ENCODE results near the gene GPC1. TPM values are rescaled to one million over a fixed set of nuclear protein-coding genes. Genes with fewer than 3 reads are reported as not detected.

The GPC1 gene
- total RNA-seq, 1 donor from 2014 or later = 88.0 TPM

DNA sequence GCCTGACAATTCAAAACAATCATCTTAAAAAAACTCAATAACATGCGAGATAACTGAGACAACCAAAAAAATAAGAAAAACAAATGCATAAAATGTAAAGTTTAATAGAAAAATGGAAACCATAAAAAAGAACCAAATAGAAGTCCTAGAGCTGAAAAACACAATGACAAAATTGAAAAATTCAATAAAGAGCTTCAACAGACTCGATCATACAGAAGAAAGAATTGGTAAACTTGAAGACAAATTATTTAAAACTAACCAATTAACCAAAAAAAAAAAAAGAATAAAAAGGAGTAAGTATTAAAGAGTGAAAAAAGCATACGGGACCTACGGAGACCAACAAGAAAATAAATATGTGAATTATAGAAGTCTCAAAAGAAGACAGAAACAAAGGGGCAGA lies 37.7 kb downstream of the GPC1 start:
- Mint-ChIP-seq H3K9me3 (peaks cover 19% of the 10 kb centered on the region), H3K36me3 (peaks cover 9% of the 10 kb centered on the region)

DNA sequence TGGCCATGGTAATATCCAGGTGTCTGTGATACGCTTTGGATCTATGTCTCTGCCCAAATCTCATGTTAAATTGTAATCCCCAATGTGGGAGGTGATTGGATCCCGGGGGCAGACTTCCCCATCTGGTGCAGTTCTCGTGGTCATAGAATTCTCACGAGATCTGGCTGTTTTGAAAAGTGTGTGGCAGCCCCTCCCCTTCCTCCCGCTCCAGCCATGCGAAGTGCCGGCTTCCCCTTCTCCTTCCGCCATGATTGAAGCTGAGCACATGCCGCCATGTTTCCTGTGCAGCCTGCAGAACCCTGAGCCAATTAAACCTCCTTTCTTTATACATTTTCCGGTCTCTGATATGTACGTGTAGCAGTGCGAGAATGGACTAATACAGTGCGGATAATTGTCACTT lies 42.5 kb downstream of the GPC1 start:
- no peak for DNase-seq (ENCODE audit: low spot score in 2 of 2, unreplicated experiment in 2 of 2)
- TF ChIP-seq, protein P1, sequence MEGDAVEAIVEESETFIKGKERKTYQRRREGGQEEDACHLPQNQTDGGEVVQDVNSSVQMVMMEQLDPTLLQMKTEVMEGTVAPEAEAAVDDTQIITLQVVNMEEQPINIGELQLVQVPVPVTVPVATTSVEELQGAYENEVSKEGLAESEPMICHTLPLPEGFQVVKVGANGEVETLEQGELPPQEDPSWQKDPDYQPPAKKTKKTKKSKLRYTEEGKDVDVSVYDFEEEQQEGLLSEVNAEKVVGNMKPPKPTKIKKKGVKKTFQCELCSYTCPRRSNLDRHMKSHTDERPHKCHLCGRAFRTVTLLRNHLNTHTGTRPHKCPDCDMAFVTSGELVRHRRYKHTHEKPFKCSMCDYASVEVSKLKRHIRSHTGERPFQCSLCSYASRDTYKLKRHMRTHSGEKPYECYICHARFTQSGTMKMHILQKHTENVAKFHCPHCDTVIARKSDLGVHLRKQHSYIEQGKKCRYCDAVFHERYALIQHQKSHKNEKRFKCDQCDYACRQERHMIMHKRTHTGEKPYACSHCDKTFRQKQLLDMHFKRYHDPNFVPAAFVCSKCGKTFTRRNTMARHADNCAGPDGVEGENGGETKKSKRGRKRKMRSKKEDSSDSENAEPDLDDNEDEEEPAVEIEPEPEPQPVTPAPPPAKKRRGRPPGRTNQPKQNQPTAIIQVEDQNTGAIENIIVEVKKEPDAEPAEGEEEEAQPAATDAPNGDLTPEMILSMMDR (IDR thresholded peaks at IDR 0.05; ENCODE audit: unreplicated experiment) = no peak
- Mint-ChIP-seq H3K36me3 (peaks cover 9% of the 10 kb centered on the region), H3K4me1 (no peaks in the 10 kb centered on the region), H3K4me3 (no peak overlapping the region), H3K9me3 (peaks cover 16% of the 10 kb centered on the region), H3K27ac (no peak overlapping the region), H3K27me3 (ENCODE audit: low read depth) (no peaks in the 10 kb centered on the region)

More for the DNA sequence above, 37.7 kb downstream of the GPC1 start:
- H3K4me3 Mint-ChIP-seq = no peak overlapping the region
- H3K4me1 Mint-ChIP-seq = peaks cover 8% of the 10 kb centered on the region
- DNase-seq (ENCODE audit: low spot score in 2 of 2, unreplicated experiment in 2 of 2) = no peak
- TF ChIP-seq, protein P1 (IDR thresholded peaks at IDR 0.05; ENCODE audit: unreplicated experiment) = no peak
- no peak overlapping the region for H3K27ac Mint-ChIP-seq
- H3K27me3 Mint-ChIP-seq (ENCODE audit: low read depth) = no peaks in the 10 kb centered on the region

DNA sequence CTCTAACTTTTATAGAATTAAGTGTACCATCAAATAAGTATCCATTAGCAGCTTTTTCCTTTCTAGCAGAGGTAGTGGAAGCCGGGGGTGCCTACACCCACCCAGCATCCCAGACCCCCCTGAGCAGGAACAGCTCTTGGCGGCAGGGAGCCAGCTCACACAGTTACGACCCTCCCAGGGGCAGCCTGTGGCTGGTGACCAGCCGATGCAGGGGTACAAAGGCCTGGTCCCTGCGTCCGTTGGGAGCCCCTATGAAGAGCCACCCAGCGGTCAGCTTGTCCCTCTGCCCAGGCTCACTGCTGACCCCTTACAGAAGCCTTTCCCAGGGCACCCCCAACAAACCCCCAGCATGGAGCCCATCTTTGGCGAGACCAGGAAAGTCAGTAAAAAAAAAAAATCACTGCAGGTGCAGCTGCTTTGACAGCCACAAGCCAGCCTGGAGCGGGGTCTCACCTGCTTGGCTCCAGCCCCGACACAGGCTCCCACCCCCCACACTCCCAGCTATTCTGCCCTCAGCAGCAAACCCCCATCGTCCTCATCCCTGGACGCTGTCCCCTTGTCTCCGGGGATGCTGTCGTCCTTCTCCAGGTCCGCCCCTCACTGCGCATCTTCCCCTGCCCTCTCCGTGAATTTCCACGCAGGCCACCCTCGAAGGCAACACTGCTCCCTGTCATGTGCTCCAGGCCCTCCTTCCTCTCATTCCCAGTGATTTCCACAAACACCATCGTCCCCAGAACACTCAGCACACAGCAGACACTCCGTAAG lies 43.1 kb downstream of the GPC1 start:
- no peak overlapping the region for H3K4me3 Mint-ChIP-seq
- no peaks in the 10 kb centered on the region for H3K27me3 Mint-ChIP-seq (ENCODE audit: low read depth)
- no peak overlapping the region for H3K27ac Mint-ChIP-seq
- peak in 1 of 2 experiments; percentile 16 for DNase-seq (ENCODE audit: low spot score in 2 of 2, unreplicated experiment in 2 of 2)
- TF ChIP-seq, protein P1 (IDR thresholded peaks at IDR 0.05; ENCODE audit: unreplicated experiment) = no peak
- H3K36me3 Mint-ChIP-seq = peaks cover 5% of the 10 kb centered on the region
- peaks cover 13% of the 10 kb centered on the region for H3K9me3 Mint-ChIP-seq
- no peaks in the 10 kb centered on the region for H3K4me1 Mint-ChIP-seq

DNA sequence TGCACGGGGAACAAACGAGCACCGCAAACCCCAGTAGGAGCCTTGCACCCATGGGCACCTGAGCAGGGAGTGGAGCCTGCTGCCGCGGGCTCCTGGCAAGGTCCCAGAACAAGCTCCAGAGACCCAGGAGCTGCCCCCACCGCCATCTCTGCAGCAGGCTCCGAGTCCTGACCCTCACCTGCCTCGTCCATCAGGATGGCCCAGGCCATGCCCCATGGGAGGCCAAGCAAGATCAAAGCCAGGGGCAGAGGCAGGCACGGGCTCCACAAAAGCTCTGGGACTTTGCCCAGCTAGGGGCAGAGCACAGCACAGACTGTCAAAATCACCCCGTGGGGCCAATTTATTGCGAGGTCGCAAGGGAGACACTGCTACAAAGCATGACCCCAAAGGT lies 43.6 kb downstream of the GPC1 start:
- Mint-ChIP-seq H3K36me3 (peaks cover 3% of the 10 kb centered on the region), H3K9me3 (peaks cover 14% of the 10 kb centered on the region), H3K4me1 (no peaks in the 10 kb centered on the region), H3K27ac (no peak overlapping the region), H3K4me3 (no peak overlapping the region), H3K27me3 (ENCODE audit: low read depth) (no peaks in the 10 kb centered on the region)
- TF ChIP-seq, protein P1 (IDR thresholded peaks at IDR 0.05; ENCODE audit: unreplicated experiment) = no peak
- no peak for DNase-seq (ENCODE audit: low spot score in 2 of 2, unreplicated experiment in 2 of 2)

DNA sequence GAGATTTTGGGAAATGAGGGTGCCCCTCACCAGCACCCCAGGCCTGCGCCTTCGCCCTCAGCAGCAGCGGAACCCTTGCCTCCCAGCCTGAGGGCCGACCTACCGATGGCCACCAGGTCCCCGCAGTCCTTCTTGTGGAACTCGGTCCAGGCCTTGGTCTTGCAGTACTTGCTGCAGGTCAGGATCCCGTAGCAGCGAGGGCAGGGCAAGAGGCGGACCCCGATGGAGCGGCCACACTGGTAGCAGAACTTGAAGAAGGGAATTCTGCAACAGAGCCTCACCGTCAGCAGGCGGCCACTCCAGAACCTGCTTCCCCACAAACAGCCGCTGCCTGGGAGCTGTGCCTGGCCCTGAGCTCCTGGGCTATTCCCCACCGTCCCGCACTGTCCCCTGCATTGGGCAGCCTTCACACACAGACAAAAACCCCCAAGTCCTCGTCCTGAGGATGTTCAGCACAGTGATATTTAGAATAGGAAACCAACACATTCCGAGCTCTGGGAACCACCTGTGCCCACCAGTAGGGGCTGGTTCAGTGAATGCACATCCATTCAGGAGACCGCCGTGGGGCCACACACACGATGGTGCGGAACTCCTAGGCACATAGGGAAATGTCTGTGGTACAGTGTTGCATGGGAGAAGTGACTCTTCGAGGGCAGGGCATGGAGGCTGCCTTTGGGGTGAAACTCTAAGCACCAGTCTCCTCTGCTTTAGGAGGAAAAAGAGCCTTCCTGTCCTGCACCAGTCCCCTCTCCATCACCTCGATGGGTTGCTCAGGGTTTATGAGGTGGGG lies 45.6 kb downstream of the GPC1 start:
- Mint-ChIP-seq H3K9me3 (peaks cover 7% of the 10 kb centered on the region), H3K4me1 (no peaks in the 10 kb centered on the region), H3K27me3 (ENCODE audit: low read depth) (no peaks in the 10 kb centered on the region), H3K36me3 (peaks cover 8% of the 10 kb centered on the region), H3K4me3 (no peak overlapping the region), H3K27ac (no peak overlapping the region)
- DNase-seq (ENCODE audit: low spot score in 2 of 2, unreplicated experiment in 2 of 2) = peak in 1 of 2 experiments; percentile 9
- TF ChIP-seq, protein P1 (IDR thresholded peaks at IDR 0.05; ENCODE audit: unreplicated experiment) = no peak

Measured in mesothelial cell of epicardium (in vitro differentiated cells).